Neural progenitor cell (in vitro differentiated cells): Measurements from ENCODE around the gene GRIK3. TPM values are rescaled to one million over a fixed set of nuclear protein-coding genes. Genes with fewer than 3 reads are reported as not detected.

ENCODE experiments used
- DNase-seq: peaks from one replicate; pipeline ENCODE4 v3.0.0-alpha.2; 2016; ENCODE audit warnings: low spot score
- H2AFZ ChIP-seq: fragments of 200-600 bp; sonication (generic); replicated peaks from 2 replicates; pipeline ENCODE4 v1.6.1; 2016; ENCODE audit warnings: antibody characterized with exemption
- H3F3A ChIP-seq: fragments of 200-600 bp; sonication (generic); 2 replicates; pipeline ENCODE4 v1.6.1; 2016; ENCODE audit warnings: antibody characterized with exemption, low read depth
- H3K27ac ChIP-seq: fragments of 200-600 bp; sonication (generic); 2 replicates; pipeline ENCODE4 v1.5.1; 2016; ENCODE audit warnings: mild to moderate bottlenecking
- H3K27me3 ChIP-seq: fragments of 200-600 bp; sonication (generic); 2 replicates; pipeline ENCODE4 v1.6.1; 2016; ENCODE audit warnings: mild to moderate bottlenecking, moderate library complexity
- H3K36me3 ChIP-seq: fragments of 200-600 bp; sonication (generic); 2 replicates; pipeline ENCODE4 v1.5.1; 2016
- H3K4me1 ChIP-seq: fragments of 200-600 bp; sonication (generic); 2 replicates; pipeline ENCODE4 v1.6.1; 2016; ENCODE audit warnings: mixed run types
- H3K4me2 ChIP-seq: fragments of 200-600 bp; sonication (generic); 2 replicates; pipeline ENCODE4 v1.6.1; 2016
- H3K4me3 ChIP-seq: fragments of 200-600 bp; sonication (generic); 2 replicates; pipeline ENCODE4 v1.5.1; 2016
- H3K79me2 ChIP-seq: fragments of 200-600 bp; sonication (generic); 2 replicates; pipeline ENCODE4 v1.6.1; 2016; ENCODE audit warnings: low read depth
- H3K9ac ChIP-seq: fragments of 200-600 bp; sonication (generic); 2 replicates; pipeline ENCODE4 v1.6.1; 2016
- H3K9me3 ChIP-seq: fragments of 200-600 bp; sonication (generic); 2 replicates; pipeline ENCODE4 v1.5.1; 2016; ENCODE audit warnings: low read depth
- H4K20me1 ChIP-seq: fragments of 200-600 bp; sonication (generic); 2 replicates; pipeline ENCODE4 v1.6.1; 2016; ENCODE audit warnings: low read depth
- H3K27ac Mint-ChIP-seq: 3 replicates; pipeline ENCODE4 v1.8.0; 2021; ENCODE audit warnings: mixed read lengths
- H3K27me3 Mint-ChIP-seq: 2 replicates; pipeline ENCODE4 v1.8.0; 2022; ENCODE audit warnings: low read depth, mild to moderate bottlenecking, inconsistent platforms, moderate library complexity, mixed read lengths; ENCODE audit not compliant: insufficient read depth
- H3K36me3 Mint-ChIP-seq: 3 replicates; pipeline ENCODE4 v1.8.0; 2021; ENCODE audit warnings: mixed read lengths
- H3K4me1 Mint-ChIP-seq: 3 replicates; pipeline ENCODE4 v1.8.0; 2021; ENCODE audit warnings: mixed read lengths
- H3K4me3 Mint-ChIP-seq: 3 replicates; pipeline ENCODE4 v1.8.0; 2021; ENCODE audit warnings: mild to moderate bottlenecking, moderate library complexity, mixed read lengths
- H3K9me3 Mint-ChIP-seq: 3 replicates; pipeline ENCODE4 v1.8.0; 2020; ENCODE audit warnings: mixed read lengths
- CTCF ChIP-seq: fragments of 200-600 bp; sonication (generic); IDR thresholded peaks from 2 replicates; pipeline ENCODE4 v1.5.1; 2017; ENCODE audit warnings: antibody characterized with exemption, mild to moderate bottlenecking
- EZH2 ChIP-seq: fragments of 200-600 bp; sonication (generic); IDR thresholded peaks from 2 replicates; pipeline ENCODE4 v1.6.1; 2017; ENCODE audit warnings: antibody characterized with exemption, mild to moderate bottlenecking, moderate library complexity
- EZH2phosphoT487 ChIP-seq: fragments of 200-600 bp; sonication (generic); IDR thresholded peaks from 2 replicates; pipeline ENCODE4 v1.6.1; 2017; ENCODE audit warnings: antibody characterized with exemption
- total RNA-seq: library from RNA; depleted of rRNA; stranded (reverse); fragments of >200 nt; gene quantifications from 2 replicates; pipeline ENCODE4 v1.2.3, GENCODE V29; 2015; ENCODE audit warnings: low replicate concordance

GRIK3 gene
- total RNA-seq, 1 donor from 2014 or later: 1.7 TPM

DNA sequence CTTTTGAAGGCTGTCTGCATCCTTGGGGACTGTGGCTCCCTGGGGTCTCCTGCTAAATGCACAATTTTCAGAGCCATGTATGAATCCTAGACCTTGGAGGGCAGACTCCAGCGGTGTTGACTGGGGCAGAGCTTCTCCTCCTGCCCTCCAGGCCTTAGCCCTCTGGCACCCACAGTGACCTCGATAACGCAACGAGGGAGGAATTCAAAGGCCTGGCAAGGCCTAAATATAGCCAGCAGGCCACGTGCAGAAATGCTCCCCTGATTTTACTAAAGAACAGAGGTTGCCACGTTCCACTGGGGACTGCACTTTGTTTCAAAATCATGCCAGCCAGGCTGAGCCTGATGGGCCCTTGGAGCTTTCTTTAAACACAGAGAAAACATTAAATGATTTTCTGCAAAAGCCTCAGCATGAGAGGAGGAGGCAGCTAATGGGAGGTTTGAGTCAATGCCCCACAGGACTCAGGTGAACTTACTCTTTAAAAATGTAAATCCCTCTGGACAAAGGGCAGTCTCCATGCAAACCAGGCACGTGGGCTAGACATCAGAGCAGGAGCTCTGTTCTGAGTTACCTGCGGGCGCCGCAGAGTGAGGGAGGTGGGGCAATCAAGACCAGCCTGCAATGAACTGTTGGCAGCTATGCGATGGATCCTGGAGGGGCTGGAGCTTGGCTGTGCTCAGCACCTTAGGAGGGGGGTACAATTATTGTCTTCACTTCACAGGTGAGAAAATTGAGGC lies 28.0 kb downstream of the GRIK3 start:
- Mint-ChIP-seq H3K36me3 (no peaks in the 10 kb centered on the region), H3K4me1 (peaks cover 6% of the 10 kb centered on the region), H3K27ac (no peak overlapping the region), H3K9me3 (no peaks in the 10 kb centered on the region), H3K27me3 (peaks cover 3% of the 10 kb centered on the region), H3K4me3 (no peak overlapping the region)
- Histone ChIP-seq H3K36me3 (no peaks in the 10 kb centered on the region), H3K79me2 (no peaks in the 10 kb centered on the region), H3K4me1 (peaks cover 13% of the 10 kb centered on the region), H3K4me3 (no peak overlapping the region), H2AFZ (no peak overlapping the region), H3K27me3 (no peaks in the 10 kb centered on the region), H3K27ac (no peak overlapping the region), H3K4me2 (no peak overlapping the region), H3F3A (peaks cover 4% of the 10 kb centered on the region), H3K9ac (no peak overlapping the region), H4K20me1 (no peaks in the 10 kb centered on the region), H3K9me3 (no peaks in the 10 kb centered on the region)
- no peak for TF ChIP-seq EZH2phosphoT487
- no peak for TF ChIP-seq CTCF
- no peak for TF ChIP-seq EZH2
- DNase-seq: no peak

GRCh38 chr1:37002898-37003297 lies 31.4 kb downstream of the GRIK3 start:
- Histone ChIP-seq H3K36me3 (no peaks in the 10 kb centered on the region), H3K9ac (no peak overlapping the region), H3K27ac (no peak overlapping the region), H2AFZ (no peak overlapping the region), H3K4me3 (no peak overlapping the region), H3K4me2 (no peak overlapping the region), H3K79me2 (no peaks in the 10 kb centered on the region), H3K4me1 (peaks cover 13% of the 10 kb centered on the region), H3K9me3 (no peaks in the 10 kb centered on the region), H4K20me1 (no peaks in the 10 kb centered on the region), H3K27me3 (no peaks in the 10 kb centered on the region), H3F3A (peaks cover 4% of the 10 kb centered on the region)
- Mint-ChIP-seq H3K27me3 (no peaks in the 10 kb centered on the region), H3K4me1 (peaks cover 6% of the 10 kb centered on the region), H3K9me3 (no peaks in the 10 kb centered on the region), H3K27ac (no peak overlapping the region), H3K4me3 (no peak overlapping the region), H3K36me3 (no peaks in the 10 kb centered on the region)
- no peak for TF ChIP-seq EZH2phosphoT487
- DNase-seq: no peak

GRCh38 chr1:37001703-37002102 lies 32.6 kb downstream of the GRIK3 start:
- no peaks in the 10 kb centered on the region for H3K36me3 ChIP-seq
- H3K4me1 ChIP-seq: peaks cover 13% of the 10 kb centered on the region
- H3K9ac ChIP-seq: no peak overlapping the region
- H3K36me3 Mint-ChIP-seq: no peaks in the 10 kb centered on the region
- TF ChIP-seq EZH2 (no peak), CTCF (no peak), EZH2phosphoT487 (no peak)
- H3K27me3 ChIP-seq: no peaks in the 10 kb centered on the region
- H3F3A ChIP-seq: peaks cover 4% of the 10 kb centered on the region
- H2AFZ ChIP-seq: no peak overlapping the region
- no peaks in the 10 kb centered on the region for H3K9me3 Mint-ChIP-seq
- H3K4me1 Mint-ChIP-seq: peaks cover 6% of the 10 kb centered on the region
- H3K4me3 ChIP-seq: no peak overlapping the region
- no peak overlapping the region for H3K27ac Mint-ChIP-seq
- no peaks in the 10 kb centered on the region for H3K9me3 ChIP-seq
- H3K4me3 Mint-ChIP-seq: no peak overlapping the region
- no peaks in the 10 kb centered on the region for H4K20me1 ChIP-seq
- H3K79me2 ChIP-seq: no peaks in the 10 kb centered on the region
- no peak for DNase-seq
- H3K27me3 Mint-ChIP-seq: peaks cover 1% of the 10 kb centered on the region
- no peak overlapping the region for H3K27ac ChIP-seq
- H3K4me2 ChIP-seq: no peak overlapping the region

DNA sequence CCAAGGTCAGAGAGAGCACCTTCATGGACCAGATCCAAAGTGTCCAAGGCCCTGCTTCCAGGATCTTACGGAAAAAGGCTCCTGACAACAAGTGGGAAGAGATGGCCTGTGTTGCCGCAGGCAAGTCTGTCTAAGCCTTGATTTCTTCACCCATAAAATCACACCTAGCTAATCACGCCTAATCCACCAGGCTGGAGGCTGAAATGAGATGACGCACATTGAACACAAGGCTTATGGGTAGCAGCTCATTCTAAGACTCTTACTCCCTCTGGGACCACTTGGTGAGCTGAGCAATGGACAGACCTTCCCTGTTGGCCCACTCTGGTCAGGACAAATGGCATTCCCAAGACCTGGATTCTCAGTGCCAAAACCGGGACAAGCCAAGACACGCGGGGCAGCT lies 38.2 kb downstream of the GRIK3 start:
- H3K4me3 Mint-ChIP-seq: no peak overlapping the region
- Histone ChIP-seq H3F3A (no peaks in the 10 kb centered on the region), H3K27ac (no peak overlapping the region), H4K20me1 (no peaks in the 10 kb centered on the region), H3K4me2 (no peak overlapping the region), H3K36me3 (no peaks in the 10 kb centered on the region), H2AFZ (no peak overlapping the region), H3K79me2 (no peaks in the 10 kb centered on the region), H3K4me3 (no peak overlapping the region), H3K9me3 (no peaks in the 10 kb centered on the region), H3K27me3 (no peaks in the 10 kb centered on the region), H3K4me1 (no peaks in the 10 kb centered on the region), H3K9ac (no peak overlapping the region)
- no peak overlapping the region for H3K27ac Mint-ChIP-seq
- H3K36me3 Mint-ChIP-seq: no peaks in the 10 kb centered on the region
- no peaks in the 10 kb centered on the region for H3K9me3 Mint-ChIP-seq
- H3K27me3 Mint-ChIP-seq: peaks cover 6% of the 10 kb centered on the region
- no peak for TF ChIP-seq EZH2phosphoT487
- TF ChIP-seq EZH2: no peak
- no peak for TF ChIP-seq CTCF
- no peak for DNase-seq
- no peaks in the 10 kb centered on the region for H3K4me1 Mint-ChIP-seq
